Measurements from ENCODE around the gene COG8. TPM values are rescaled to one million over a fixed set of nuclear protein-coding genes. Genes with fewer than 3 reads are reported as not detected.

The COG8 gene
- total and polyA plus RNA-seq, 4 donors, result 18.3 to 36.3 (median 26.3) TPM

DNA sequence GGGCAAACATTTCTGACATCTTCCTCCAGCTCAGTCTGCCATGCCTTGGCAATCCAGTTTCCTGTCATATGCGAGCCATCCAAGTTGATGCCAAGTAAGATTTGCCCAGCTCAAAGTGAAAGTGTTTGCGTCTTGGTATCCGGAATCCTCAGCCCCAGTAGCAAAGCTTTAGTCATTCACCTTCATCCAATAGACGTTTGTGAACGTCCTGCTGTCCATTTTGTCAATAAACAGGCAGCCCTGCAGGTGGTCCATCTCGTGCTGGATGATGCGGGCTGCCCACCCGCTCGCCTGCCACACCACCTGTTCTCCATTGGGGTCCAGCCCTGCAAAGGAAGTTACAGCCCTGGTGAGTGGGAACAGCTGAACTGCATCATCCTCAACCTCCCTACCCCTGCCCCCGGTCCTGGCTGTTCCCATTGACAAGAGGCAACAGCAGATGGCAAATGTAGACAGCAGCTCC, 10.5 kb downstream of the COG8 start:
- Histone ChIP-seq H3K9me3 (ENCODE audit: control insufficient read depth in 4 of 4, insufficient read depth in 3 of 4, low read length in 3 of 4) (no peaks in the 10 kb centered on the region), H3K27me3 (ENCODE audit: control insufficient read depth in 3 of 3, insufficient read depth in 3 of 3, low read length in 2 of 3) (no peaks in the 10 kb centered on the region), H3K4me3 (no peak overlapping the region), H3K36me3 (ENCODE audit: control insufficient read depth in 4 of 4, insufficient read depth in 4 of 4, low read length in 4 of 4) (peaks cover 5 to 40% (median 34%) of the 10 kb centered on the region in 4 donors), H3K4me1 (ENCODE audit: control insufficient read depth in 5 of 5, insufficient read depth in 5 of 5, low read length in 5 of 5) (peaks cover 10 to 20% (median 17%) of the 10 kb centered on the region in 5 donors), H3K27ac (ENCODE audit: low read depth in 1 of 2, low read length in 1 of 2) (peak overlapping the region in 1 of 2 donors; percentile 54), H3K9ac (ENCODE audit: insufficient read depth in 1 of 2, low read length in 2 of 2) (peak overlapping the region in 1 of 2 donors; percentile 23)
- TF ChIP-seq, protein P1, sequence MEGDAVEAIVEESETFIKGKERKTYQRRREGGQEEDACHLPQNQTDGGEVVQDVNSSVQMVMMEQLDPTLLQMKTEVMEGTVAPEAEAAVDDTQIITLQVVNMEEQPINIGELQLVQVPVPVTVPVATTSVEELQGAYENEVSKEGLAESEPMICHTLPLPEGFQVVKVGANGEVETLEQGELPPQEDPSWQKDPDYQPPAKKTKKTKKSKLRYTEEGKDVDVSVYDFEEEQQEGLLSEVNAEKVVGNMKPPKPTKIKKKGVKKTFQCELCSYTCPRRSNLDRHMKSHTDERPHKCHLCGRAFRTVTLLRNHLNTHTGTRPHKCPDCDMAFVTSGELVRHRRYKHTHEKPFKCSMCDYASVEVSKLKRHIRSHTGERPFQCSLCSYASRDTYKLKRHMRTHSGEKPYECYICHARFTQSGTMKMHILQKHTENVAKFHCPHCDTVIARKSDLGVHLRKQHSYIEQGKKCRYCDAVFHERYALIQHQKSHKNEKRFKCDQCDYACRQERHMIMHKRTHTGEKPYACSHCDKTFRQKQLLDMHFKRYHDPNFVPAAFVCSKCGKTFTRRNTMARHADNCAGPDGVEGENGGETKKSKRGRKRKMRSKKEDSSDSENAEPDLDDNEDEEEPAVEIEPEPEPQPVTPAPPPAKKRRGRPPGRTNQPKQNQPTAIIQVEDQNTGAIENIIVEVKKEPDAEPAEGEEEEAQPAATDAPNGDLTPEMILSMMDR (IDR thresholded peaks at IDR 0.05; ENCODE audit: control extremely low read depth, extremely low read depth), result no peak
- ATAC-seq (ENCODE audit: insufficient read depth, low FRiP score) (no peak), DNase-seq (peak; percentile 40 to 66 (median 42))
- WGBS, 2 donors, result 58 to 75% methylated on average over 10 of the region's 10 CpGs

DNA sequence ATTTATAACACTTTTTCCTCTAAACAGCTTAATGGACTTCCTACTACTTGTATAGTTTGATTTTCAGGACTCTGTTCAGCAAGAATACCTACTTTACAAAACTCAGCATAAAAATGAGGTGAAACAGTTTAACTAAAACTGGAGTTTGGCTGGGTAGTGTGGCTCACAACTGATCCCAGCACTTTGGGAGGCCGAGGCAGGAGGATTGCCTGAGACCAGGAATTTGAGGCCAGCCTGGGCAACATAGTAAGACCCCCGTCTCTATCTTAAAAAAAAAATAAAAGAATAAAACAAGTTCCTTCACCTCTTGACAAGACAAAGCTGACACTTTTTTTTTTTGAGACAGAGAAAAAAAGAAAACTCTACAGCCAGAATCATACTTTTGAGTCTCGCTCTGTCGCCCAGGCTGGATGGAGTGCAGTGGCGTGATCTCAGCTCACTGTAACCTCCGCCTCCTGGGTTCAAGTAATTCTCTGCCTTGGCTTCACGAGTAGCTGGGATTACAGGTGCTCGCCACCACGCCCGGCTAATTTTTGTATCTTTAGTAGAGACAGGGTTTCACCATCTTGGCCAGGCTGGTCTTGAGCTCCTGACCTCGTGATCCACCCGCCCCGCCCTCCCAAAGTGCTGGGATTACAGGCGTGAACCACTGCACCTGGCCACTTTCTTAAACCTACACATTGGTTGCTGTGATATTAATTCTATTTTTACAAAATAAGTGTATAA, 11.6 kb downstream of the COG8 start:
- TF ChIP-seq, protein P1 (IDR thresholded peaks at IDR 0.05; ENCODE audit: control extremely low read depth, extremely low read depth), result no peak
- H3K4me1 ChIP-seq (ENCODE audit: control insufficient read depth in 5 of 5, insufficient read depth in 5 of 5, low read length in 5 of 5), result peaks cover 10 to 20% (median 17%) of the 10 kb centered on the region in 5 donors
- H3K27me3 ChIP-seq (ENCODE audit: control insufficient read depth in 3 of 3, insufficient read depth in 3 of 3, low read length in 2 of 3), result no peaks in the 10 kb centered on the region
- H3K4me3 ChIP-seq, result no peak overlapping the region
- no peaks in the 10 kb centered on the region for H3K9me3 ChIP-seq (ENCODE audit: control insufficient read depth in 4 of 4, insufficient read depth in 3 of 4, low read length in 3 of 4)
- H3K9ac ChIP-seq (ENCODE audit: insufficient read depth in 1 of 2, low read length in 2 of 2), result no peak overlapping the region
- DNase-seq, result no peak
- 94 to 96% methylated on average over 14 of the region's 14 CpGs for WGBS, 2 donors
- no peak overlapping the region for H3K27ac ChIP-seq (ENCODE audit: low read depth in 1 of 2, low read length in 1 of 2)
- peaks cover 14 to 44% (median 34%) of the 10 kb centered on the region in 4 donors for H3K36me3 ChIP-seq (ENCODE audit: control insufficient read depth in 4 of 4, insufficient read depth in 4 of 4, low read length in 4 of 4)
- no peak for ATAC-seq (ENCODE audit: insufficient read depth, low FRiP score)

DNA sequence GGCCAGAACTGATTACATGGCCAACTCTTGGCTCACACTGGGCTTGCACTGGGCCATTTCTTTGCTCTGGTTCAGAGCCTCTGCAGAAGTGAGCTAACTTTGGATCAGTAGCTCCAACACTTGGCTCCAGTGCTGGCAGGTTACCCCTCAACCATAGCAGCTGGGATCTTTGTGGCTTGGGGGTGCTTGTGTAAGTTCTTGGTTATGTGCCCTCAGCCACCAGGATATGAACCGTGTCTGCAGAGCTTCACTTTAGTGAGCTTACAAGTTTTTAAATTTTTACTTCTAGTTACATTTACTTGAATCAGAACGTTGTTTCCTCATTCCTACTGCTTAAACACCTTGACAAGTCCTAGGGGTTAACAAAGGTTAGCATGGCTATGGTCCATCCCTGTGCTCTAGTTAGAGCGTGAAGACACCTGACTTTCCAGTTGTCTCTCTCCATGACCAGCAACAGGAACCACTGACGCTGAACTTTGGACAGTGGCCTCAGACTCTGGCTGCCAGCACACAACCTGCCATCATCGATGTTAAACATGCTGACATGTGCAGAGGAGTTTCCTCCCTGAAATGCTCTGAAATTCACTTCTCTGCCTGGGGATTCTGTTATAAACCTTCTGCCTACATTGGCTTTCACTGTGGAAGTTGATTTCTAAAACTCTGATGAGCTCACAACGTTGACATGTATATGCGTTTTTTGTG, 13.0 kb downstream of the COG8 start:
- no peak overlapping the region for H3K27ac ChIP-seq (ENCODE audit: low read depth in 1 of 2, low read length in 1 of 2)
- no peak overlapping the region for H3K9ac ChIP-seq (ENCODE audit: insufficient read depth in 1 of 2, low read length in 2 of 2)
- H3K36me3 ChIP-seq (ENCODE audit: control insufficient read depth in 4 of 4, insufficient read depth in 4 of 4, low read length in 4 of 4), result peaks cover 20 to 53% (median 34%) of the 10 kb centered on the region in 4 donors
- ATAC-seq (ENCODE audit: insufficient read depth, low FRiP score), result no peak
- TF ChIP-seq, protein P1 (IDR thresholded peaks at IDR 0.05; ENCODE audit: control extremely low read depth, extremely low read depth), result no peak
- no peaks in the 10 kb centered on the region for H3K27me3 ChIP-seq (ENCODE audit: control insufficient read depth in 3 of 3, insufficient read depth in 3 of 3, low read length in 2 of 3)
- DNase-seq, result no peak
- peaks cover 10 to 19% (median 17%) of the 10 kb centered on the region in 5 donors for H3K4me1 ChIP-seq (ENCODE audit: control insufficient read depth in 5 of 5, insufficient read depth in 5 of 5, low read length in 5 of 5)
- 64 to 66% methylated on average over 7 of the region's 7 CpGs for WGBS, 2 donors
- H3K9me3 ChIP-seq (ENCODE audit: control insufficient read depth in 4 of 4, insufficient read depth in 3 of 4, low read length in 3 of 4), result no peaks in the 10 kb centered on the region
- H3K4me3 ChIP-seq, result no peak overlapping the region

Measured in lung (tissue), 12 donors.